ENCODE data around the gene ZDHHC6.
"Not testable (repeated sequence)": the region's sequence is repeated elsewhere in the genome, so short reads cannot be mapped to it uniquely, and the experiment has no call there.

ZDHHC6 gene

DNA sequence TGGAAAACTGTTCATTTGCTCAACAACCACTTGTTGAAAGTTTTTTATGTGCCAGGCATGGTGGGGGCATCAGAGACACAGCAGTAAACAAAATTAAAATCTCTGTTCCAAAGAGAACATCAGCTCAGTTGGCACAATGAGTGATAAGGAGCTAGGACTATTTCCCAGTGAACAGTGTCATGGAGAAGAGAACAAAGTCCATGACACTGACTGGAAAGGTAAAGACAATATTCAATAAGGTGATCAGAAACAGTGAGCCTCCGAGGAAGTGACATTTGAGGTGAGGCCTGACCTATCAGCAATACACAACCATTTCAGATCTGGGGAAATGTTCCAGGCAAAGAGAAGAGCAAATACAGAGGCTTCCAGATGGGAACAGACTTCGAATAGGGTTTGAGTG, 58.2 kb downstream of the ZDHHC6 start:
- no peak for DNase-seq

DNA sequence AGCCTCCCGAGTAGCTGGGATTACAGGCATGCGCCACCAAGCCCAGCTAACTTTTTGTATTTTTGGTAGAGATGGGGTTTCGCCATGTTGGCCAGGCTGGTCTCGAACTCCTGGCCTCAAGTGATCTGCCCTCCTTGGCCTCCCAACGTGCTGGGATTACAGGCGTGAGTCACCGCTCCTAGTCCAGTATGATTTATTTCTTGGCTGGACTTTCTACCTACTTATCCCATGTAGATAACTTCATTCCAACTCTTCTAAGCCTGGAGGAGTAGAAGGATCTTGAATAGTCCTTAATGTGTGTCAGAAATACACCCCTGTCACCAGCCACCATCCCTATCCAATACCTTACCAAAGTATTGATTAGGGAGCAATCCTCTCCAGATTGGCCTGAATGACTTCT, 58.7 kb downstream of the ZDHHC6 start:
- DNase-seq = not testable (repeated sequence)

DNA sequence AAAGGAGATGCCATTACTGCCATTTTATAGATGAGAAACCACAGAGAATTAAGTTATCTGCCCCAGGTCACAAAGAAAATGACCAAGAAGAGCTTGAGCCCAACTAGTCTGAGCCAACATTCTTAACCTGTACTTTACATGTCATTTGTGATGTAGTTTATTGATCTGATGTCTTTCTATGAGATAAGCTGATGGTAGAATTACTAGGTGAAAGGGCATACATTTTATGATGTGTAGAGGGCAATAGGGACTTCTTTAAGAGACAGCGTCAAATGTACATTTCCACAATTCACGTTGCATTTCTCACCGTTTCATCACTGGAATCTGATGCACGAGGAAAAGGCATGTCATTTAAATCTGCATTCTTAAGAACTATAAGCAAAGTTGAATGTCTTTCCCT, 61.5 kb downstream of the ZDHHC6 start:
- no peak for DNase-seq

DNA sequence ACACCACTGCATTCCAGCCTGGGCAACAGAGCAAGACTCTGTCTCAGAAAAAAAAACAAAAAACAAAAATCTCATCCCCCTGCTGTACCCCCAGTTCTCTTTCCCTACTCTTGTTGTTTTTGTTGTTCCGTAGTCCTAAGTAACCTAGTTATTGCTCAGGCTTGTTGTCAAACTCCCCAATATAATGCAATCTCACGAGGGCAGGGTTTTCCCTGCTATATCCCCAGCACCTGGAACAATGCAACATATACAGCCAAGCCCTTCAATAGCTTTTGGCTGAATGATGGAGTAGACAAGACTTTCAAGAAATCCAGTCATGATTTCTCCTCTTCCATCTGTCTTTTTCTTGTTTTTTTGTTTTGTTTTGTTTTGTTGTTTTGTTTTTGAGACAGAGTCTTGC, 62.6 kb downstream of the ZDHHC6 start:
- DNase-seq = no peak

DNA sequence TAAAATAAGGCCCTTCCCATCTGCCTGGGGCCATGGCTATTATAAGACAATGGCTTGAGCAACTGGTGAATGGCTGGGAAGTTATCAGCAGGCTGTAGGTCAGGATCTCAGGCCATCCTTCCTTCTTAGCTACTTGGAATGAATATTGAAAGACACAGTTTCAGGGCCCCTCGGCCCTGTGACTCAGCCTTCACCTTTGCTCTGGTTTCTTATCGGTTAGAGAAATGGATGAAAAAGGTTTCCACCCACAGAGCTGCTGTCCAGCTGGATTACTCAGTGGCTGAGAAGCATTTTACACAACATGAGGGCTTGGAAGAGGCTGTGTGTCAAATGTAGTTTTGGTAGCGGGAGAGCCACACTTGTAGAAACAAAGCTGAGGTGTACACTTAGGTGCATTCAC, 63.4 kb downstream of the ZDHHC6 start:
- DNase-seq = no peak

DNA sequence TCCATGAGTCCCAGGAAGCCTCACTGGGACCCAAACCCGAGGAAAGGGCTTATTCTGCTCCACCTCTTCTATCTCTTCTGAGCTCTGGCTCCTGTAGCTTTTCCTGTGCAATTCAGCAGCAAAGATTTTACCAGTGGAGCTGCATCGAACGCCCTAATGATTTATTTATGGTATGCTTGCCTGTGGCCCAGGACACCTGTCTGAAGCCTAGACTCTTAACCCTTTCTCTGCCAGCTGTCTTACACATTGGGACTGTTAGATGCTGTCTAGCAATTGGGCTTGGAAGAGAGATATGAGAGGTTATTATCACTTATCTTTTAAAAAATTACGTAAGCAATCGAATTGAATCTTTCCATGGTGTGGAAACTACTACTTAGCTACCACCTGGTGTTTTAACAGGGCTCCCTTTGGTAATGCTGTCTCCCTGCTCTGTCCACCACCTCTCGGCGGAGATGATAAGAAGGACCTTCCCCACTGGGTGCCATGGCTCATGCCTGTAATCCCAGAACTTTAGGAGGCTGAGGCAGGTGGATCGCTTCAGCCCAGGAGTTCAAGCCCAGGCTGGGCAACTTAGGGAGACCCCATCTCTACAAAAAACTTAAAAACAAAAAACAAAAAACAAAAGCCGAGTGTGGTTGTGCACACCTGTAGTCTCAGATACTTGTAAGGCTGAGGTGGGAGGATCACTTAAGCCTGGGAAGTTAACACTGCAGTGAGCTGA, 64.0 kb downstream of the ZDHHC6 start:
- no peak for DNase-seq

All from activated CD4-positive, alpha-beta T cell treated with anti-CD3 and anti-CD28 coated beads, Interleukin-2, amount 50 U/mL, for 4 hours (primary cell).